WERI-Rb-1 (cell line): ENCODE data around the gene IDI1.

Source experiments
- DNase-seq: peaks from one replicate; pipeline ENCODE4 v3.0.0-alpha.2; 2020
- H3K27ac ChIP-seq: fragments of 250-450 bp; sonication (Bioruptor Pico); 2 replicates; pipeline ENCODE4 v1.5.1; 2020; ENCODE audit warnings: mild to moderate bottlenecking, moderate library complexity
- H3K27me3 ChIP-seq: fragments of 250-450 bp; sonication (Bioruptor Pico); 2 replicates; pipeline ENCODE4 v1.5.1; 2021; ENCODE audit warnings: mild to moderate bottlenecking, low read depth, moderate library complexity; ENCODE audit not compliant: insufficient read depth, severe bottlenecking
- H3K36me3 ChIP-seq: fragments of 250-450 bp; sonication (Bioruptor Pico); 2 replicates; pipeline ENCODE4 v1.5.1; 2020; ENCODE audit warnings: mild to moderate bottlenecking, moderate library complexity
- H3K4me3 ChIP-seq: 2 replicates; pipeline ENCODE4 v1.5.1; 2011; ENCODE audit warnings: low read depth, mild to moderate bottlenecking, control low read depth, low read length
- H3K9me3 ChIP-seq: fragments of 250-450 bp; sonication (Bioruptor Pico); 2 replicates; pipeline ENCODE4 v1.5.1; 2021; ENCODE audit warnings: mild to moderate bottlenecking, moderate library complexity; ENCODE audit not compliant: severe bottlenecking
- TF ChIP-seq, protein P1 (sequence below): IDR thresholded peaks from 2 replicates; pipeline ENCODE4 v1.5.1; 2011; ENCODE audit warnings: low read depth, mild to moderate bottlenecking, control low read depth, inconsistent platforms, low read length

IDI1 gene

DNA sequence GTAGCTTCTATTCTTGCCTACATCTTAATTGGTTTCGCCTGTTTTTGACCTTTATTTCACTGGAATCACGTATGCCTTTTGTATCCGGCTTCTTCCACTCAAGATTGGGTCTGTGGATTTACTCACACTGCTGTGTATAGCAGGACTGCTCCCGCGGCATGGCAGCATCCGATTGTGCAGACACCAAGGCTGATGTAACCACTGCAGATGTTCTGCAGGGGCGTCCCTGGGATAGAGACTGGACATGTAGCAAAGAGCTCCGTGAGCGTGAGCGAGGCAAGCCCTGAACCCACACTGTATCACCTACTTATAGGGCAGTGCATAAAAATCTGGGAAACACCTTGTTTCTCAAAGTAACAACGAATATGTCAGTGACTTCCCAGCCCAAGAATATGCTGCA, 11.8 kb downstream of the IDI1 start:
- DNase-seq, result no peak
- Histone ChIP-seq H3K27ac (no peak overlapping the region), H3K4me3 (no peak overlapping the region), H3K27me3 (no peaks in the 10 kb centered on the region), H3K36me3 (peaks cover 6% of the 10 kb centered on the region; the same call in 1 of the 2 replicates), H3K9me3 (no peaks in the 10 kb centered on the region)
- TF ChIP-seq, protein P1, sequence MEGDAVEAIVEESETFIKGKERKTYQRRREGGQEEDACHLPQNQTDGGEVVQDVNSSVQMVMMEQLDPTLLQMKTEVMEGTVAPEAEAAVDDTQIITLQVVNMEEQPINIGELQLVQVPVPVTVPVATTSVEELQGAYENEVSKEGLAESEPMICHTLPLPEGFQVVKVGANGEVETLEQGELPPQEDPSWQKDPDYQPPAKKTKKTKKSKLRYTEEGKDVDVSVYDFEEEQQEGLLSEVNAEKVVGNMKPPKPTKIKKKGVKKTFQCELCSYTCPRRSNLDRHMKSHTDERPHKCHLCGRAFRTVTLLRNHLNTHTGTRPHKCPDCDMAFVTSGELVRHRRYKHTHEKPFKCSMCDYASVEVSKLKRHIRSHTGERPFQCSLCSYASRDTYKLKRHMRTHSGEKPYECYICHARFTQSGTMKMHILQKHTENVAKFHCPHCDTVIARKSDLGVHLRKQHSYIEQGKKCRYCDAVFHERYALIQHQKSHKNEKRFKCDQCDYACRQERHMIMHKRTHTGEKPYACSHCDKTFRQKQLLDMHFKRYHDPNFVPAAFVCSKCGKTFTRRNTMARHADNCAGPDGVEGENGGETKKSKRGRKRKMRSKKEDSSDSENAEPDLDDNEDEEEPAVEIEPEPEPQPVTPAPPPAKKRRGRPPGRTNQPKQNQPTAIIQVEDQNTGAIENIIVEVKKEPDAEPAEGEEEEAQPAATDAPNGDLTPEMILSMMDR, result no peak

DNA sequence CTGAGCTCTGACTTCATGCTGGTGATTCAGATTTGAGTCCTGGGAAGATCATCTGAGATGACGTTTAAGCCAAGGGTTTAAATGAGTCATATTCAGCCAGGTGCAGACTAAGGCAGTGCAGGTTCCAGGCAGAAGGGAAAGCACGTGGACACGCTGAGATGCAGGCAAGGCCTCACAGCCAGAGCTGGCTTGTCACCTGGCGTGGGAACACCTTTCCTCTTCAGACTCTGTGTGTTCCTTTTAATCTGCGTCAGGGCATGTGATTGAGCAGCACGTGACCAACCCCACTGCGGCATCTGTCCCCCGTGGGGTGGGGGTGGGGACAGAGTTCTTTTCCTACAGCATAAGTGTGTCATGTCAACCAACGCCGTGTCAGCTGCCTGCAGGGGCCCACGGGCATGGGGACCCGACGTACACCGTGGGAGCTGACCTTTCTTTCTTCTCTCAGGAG, 12.6 kb downstream of the IDI1 start:
- TF ChIP-seq, protein P1, result no peak
- Histone ChIP-seq H3K27me3 (no peaks in the 10 kb centered on the region), H3K27ac (no peak overlapping the region), H3K4me3 (no peak overlapping the region), H3K36me3 (peaks cover 6% of the 10 kb centered on the region; the same call in 1 of the 2 replicates), H3K9me3 (no peaks in the 10 kb centered on the region)
- no peak for DNase-seq

DNA sequence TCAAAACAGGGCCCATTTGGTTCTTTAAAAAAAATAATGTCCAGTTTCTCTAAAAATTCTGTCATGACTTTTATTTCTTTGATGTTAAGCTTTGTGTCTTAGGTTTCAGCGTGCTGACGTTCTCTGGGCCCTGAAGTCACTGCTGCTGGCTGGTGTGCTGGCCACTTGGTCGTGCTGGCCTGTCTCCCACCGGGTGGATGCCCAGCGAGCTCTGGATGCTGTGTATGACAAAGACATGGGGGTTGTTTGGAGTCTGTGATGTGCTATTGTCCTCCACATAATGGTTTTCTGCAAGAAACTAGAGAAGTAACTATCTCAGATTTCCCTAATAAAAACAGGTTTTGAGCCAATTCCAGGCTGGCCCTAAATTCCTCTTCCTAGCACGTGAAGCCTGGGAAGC, 13.7 kb downstream of the IDI1 start:
- Histone ChIP-seq H3K4me3 (no peak overlapping the region), H3K27ac (no peak overlapping the region), H3K27me3 (no peaks in the 10 kb centered on the region), H3K9me3 (no peaks in the 10 kb centered on the region), H3K36me3 (peaks cover 1% of the 10 kb centered on the region; the same call in 1 of the 2 replicates)
- DNase-seq, result no peak
- TF ChIP-seq, protein P1, result no peak

DNA sequence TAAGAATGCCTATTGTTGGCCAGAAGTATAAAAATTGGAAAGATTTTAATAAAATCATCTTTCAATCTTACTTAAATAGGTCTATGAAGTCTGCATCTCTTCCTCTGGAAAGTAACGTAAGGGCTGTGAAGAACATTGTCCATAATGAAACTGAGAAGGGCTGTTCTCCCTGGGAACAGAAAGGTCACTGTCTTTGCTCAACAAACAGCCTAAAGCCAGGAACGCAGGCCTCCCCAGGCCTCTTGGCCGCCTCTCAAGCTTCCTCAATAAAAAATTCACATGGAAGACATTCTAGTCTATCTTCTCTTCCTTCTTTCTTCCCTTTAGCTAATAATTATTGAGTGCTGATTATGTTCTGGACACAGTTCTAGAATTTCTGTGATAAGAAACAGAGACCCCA, 14.2 kb downstream of the IDI1 start:
- TF ChIP-seq, protein P1, result no peak
- Histone ChIP-seq H3K27ac (no peak overlapping the region), H3K4me3 (no peak overlapping the region), H3K27me3 (no peaks in the 10 kb centered on the region), H3K36me3 (no peaks in the 10 kb centered on the region), H3K9me3 (no peaks in the 10 kb centered on the region)
- DNase-seq, result no peak

DNA sequence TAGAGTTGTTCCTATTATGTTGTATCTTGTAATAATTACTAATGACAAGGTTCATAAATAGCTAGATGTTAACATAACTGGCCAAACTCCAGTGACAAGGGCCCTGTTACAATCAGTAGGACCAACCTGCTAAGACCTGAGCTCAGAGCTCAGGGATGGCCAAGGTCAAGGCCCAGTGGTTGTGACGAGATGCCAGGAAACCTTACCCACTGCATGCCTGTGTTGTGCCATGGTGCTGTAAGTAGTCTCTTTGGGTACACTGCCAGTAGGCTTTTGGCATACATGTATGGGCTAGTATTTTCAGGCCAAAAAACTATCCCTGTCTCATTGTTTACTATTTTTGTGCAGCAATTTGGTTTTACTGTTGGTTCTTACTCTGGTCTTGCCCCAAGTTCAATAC, 15.3 kb downstream of the IDI1 start:
- TF ChIP-seq, protein P1, result no peak
- DNase-seq, result no peak
- H3K4me3 ChIP-seq, result no peak overlapping the region
- no peaks in the 10 kb centered on the region for H3K27me3 ChIP-seq
- no peaks in the 10 kb centered on the region for H3K36me3 ChIP-seq
- no peak overlapping the region for H3K27ac ChIP-seq
- H3K9me3 ChIP-seq, result no peaks in the 10 kb centered on the region

DNA sequence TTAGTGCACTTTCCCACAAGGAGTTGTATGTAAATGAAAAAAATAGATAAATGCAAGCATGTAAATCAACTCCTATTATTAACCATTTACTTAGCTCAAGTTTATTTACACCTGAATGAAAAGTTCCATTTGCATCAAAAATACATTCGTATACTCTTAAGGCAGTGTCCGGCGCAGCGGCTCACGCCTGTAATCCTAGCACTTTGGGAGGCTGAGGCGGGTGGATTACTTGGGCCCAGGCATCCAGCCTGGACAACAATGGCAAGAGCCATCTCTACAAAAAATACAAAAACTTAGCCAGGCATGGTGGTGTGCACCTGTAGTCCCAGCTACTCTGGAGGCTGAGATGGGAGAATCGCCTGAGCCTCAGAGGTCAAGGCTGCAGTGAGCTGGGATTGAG, 19.1 kb downstream of the IDI1 start:
- H3K9me3 ChIP-seq, result no peaks in the 10 kb centered on the region
- TF ChIP-seq, protein P1, result no peak

More for the DNA sequence above, 19.1 kb downstream of the IDI1 start:
- no peak for DNase-seq
- Histone ChIP-seq H3K4me3 (no peak overlapping the region), H3K27ac (no peak overlapping the region), H3K27me3 (no peaks in the 10 kb centered on the region), H3K36me3 (no peaks in the 10 kb centered on the region)
